K562 (cell line): ENCODE results near the gene SLC7A6OS. TPM values are rescaled to one million over a fixed set of nuclear protein-coding genes. Genes with fewer than 3 reads are reported as not detected.

Experiments used
- ATAC-seq: fragments of 200-7000 bp; cut with Tn5 transposase; 3 replicates; pipeline ENCODE4 v1.9.1; 2020; ENCODE audit warnings: moderate library complexity
- BruUV-seq: library from RNA; stranded (reverse); fragments of 400-500 nt; replicated peaks from 2 replicates; lab custom pipeline; 2021; lab: Mats Ljungman, UMichigan
- CTCF ChIA-PET: fragments of 300-600 bp; formaldehyde crosslinking; extraction: SDS; loops from one replicate; lab custom pipeline; 2021; ENCODE audit warnings: low intra/inter-chr PET ratio; lab: Yijun Ruan, JAX
- POLR2A ChIA-PET: fragments of 300-600, 350-650 bp; sonication (Branson Sonifier 250); formaldehyde crosslinking; extraction: SDS; loops from one replicate; lab custom pipeline; 2021; ENCODE audit warnings: antibody characterized with exemption, inconsistent platforms; lab: Yijun Ruan, JAX
- DNase-seq, 4 experiments: peaks; one replicate each; pipeline versions ENCODE4 v3.0.0 to v3.0.0-alpha.2; 2011 to 2018; ENCODE audit warnings: low spot score in 3 of 4, mixed read lengths in 3 of 4; ENCODE audit errors: extremely low read depth in 1 of 4
- FAIRE-seq: peaks from 2 replicates; lab custom pipeline; 2011; peaks lifted over from hg19 to GRCh38; lab: Jason Lieb, UNC
- H2AFZ ChIP-seq: 2 replicates; pipeline ENCODE4 v1.6.0; 2011; ENCODE audit warnings: low read depth, low read length, control low read depth, inconsistent platforms
- H3K27ac ChIP-seq: fragments of 200-600 bp; 3 replicates; pipeline ENCODE4 v1.8.0; 2011; ENCODE audit warnings: low read depth, mild to moderate bottlenecking, control low read depth, inconsistent platforms, low read length, moderate library complexity, mixed read lengths; ENCODE audit errors: extremely low read depth
- H3K27me3 ChIP-seq, 2 experiments: fragments of 300-600 bp in 1 of 2; 2 replicates in 1 of 2; 3 replicates in 1 of 2; pipeline versions ENCODE4 v1.6.0 to v1.8.0; 2011; ENCODE audit warnings: inconsistent platforms in 2 of 2, low read length in 2 of 2, mild to moderate bottlenecking in 1 of 2, mixed read lengths in 1 of 2, moderate library complexity in 1 of 2; ENCODE audit not compliant: control insufficient read depth in 2 of 2, insufficient read depth in 2 of 2
- H3K36me3 ChIP-seq: fragments of 300-600 bp; 3 replicates; pipeline ENCODE4 v1.8.0; 2011; ENCODE audit warnings: mild to moderate bottlenecking, low read length, inconsistent platforms; ENCODE audit not compliant: control insufficient read depth, insufficient read depth
- H3K4me1 ChIP-seq, 2 experiments: fragments of 200-600 bp in 1 of 2; replicated peaks in 1 of 2; 2 replicates in 1 of 2; 3 replicates in 1 of 2; pipeline versions ENCODE4 v1.5.1 to v1.8.0; 2011; ENCODE audit warnings: inconsistent platforms in 2 of 2, low read length in 2 of 2, mild to moderate bottlenecking in 1 of 2, mixed read lengths in 1 of 2, moderate library complexity in 1 of 2; ENCODE audit not compliant: control insufficient read depth in 2 of 2, insufficient read depth in 2 of 2
- H3K4me2 ChIP-seq: 2 replicates; pipeline ENCODE4 v1.6.1; 2011; ENCODE audit warnings: low read length, control low read depth, inconsistent platforms, mixed read lengths; ENCODE audit not compliant: insufficient read depth
- H3K4me3 ChIP-seq: fragments of 200-600 bp; sonication (generic), shearing (Covaris generic); 2 replicates; pipeline ENCODE4 v1.5.1; 2016; ENCODE audit warnings: control low read depth, inconsistent platforms
- H3K79me2 ChIP-seq: fragments of 200-600 bp; 3 replicates; pipeline ENCODE4 v1.8.0; 2011; ENCODE audit warnings: low read length, inconsistent platforms; ENCODE audit not compliant: control insufficient read depth, insufficient read depth
- H3K9ac ChIP-seq, 2 experiments: 2 replicates each; pipeline versions ENCODE4 v1.6.0 to v1.6.1; 2011; ENCODE audit warnings: low read depth in 2 of 2, low read length in 2 of 2, control low read depth in 1 of 2, inconsistent platforms in 1 of 2, mild to moderate bottlenecking in 1 of 2, mixed read lengths in 1 of 2; ENCODE audit not compliant: insufficient read depth in 1 of 2
- H3K9me1 ChIP-seq: one replicate; pipeline ENCODE4 v1.6.0; 2011; ENCODE audit warnings: inconsistent platforms, mild to moderate bottlenecking, low read length, moderate library complexity; ENCODE audit not compliant: control insufficient read depth, insufficient read depth
- H3K9me3 ChIP-seq: replicated peaks from 2 replicates; pipeline ENCODE4 v1.5.1; 2011; ENCODE audit warnings: low read depth, low read length, inconsistent platforms; ENCODE audit not compliant: control insufficient read depth, insufficient read depth
- H4K20me1 ChIP-seq: replicated peaks from 2 replicates; pipeline ENCODE4 v1.6.1; 2011; ENCODE audit warnings: low read length, inconsistent platforms, mixed read lengths; ENCODE audit not compliant: control insufficient read depth, insufficient read depth
- HOXB6 ChIP-seq: fragments of 250-450 bp; sonication (Bioruptor Pico); IDR thresholded peaks from 2 replicates; pipeline ENCODE4 v1.5.1; 2022; ENCODE audit warnings: mild to moderate bottlenecking, borderline replicate concordance
- ILK ChIP-seq: fragments of 450-650 bp; IDR thresholded peaks from 2 replicates; pipeline ENCODE4 v1.6.1; 2016; ENCODE audit warnings: missing genetic modification characterization, low read depth, mild to moderate bottlenecking, missing compliant biosample characterization, moderate library complexity, borderline replicate concordance
- MTA2 ChIP-seq: fragments of 450-650 bp; IDR thresholded peaks from 2 replicates; pipeline ENCODE4 v1.6.1; 2016; ENCODE audit warnings: low read depth
- MYC ChIP-seq, 2 experiments: fragments of 250-450 bp in 1 of 2; sonication (Bioruptor Pico) in 1 of 2; IDR thresholded peaks; 2 replicates each; pipeline versions ENCODE4 v1.5.1 to v1.6.1; 2012 to 2021; ENCODE audit warnings: low read depth in 2 of 2, borderline replicate concordance in 1 of 2, improper control_type of control experiment in 1 of 2, low read length in 1 of 2, mild to moderate bottlenecking in 1 of 2, moderate library complexity in 1 of 2
- NCOA6 ChIP-seq: fragments of 450-650 bp; IDR thresholded peaks from 2 replicates; pipeline ENCODE4 v1.6.1; 2017; ENCODE audit warnings: mild to moderate bottlenecking
- NCOR1 ChIP-seq: fragments of 450-650 bp; IDR thresholded peaks from 2 replicates; pipeline ENCODE4 v1.6.1; 2016; ENCODE audit warnings: mild to moderate bottlenecking, moderate library complexity
- PML ChIP-seq: IDR thresholded peaks from 2 replicates; pipeline ENCODE4 v1.6.1; 2012; ENCODE audit warnings: low read length, inconsistent platforms
- SLC30A9 ChIP-seq: fragments of 250-450 bp; sonication (Bioruptor Pico); IDR thresholded peaks from 2 replicates; pipeline ENCODE4 v1.8.0; 2022; ENCODE audit warnings: mild to moderate bottlenecking, moderate library complexity
- SNIP1 ChIP-seq: fragments of 450-650 bp; IDR thresholded peaks from 2 replicates; pipeline ENCODE4 v1.7.1; 2017; ENCODE audit warnings: low read depth, mild to moderate bottlenecking
- ZNF431 ChIP-seq: sonication (generic); formaldehyde crosslinking; IDR thresholded peaks from 2 replicates; pipeline ENCODE4 v1.8.0; 2022; ENCODE audit warnings: mild to moderate bottlenecking, missing genetic modification reagents
- ZNF717 ChIP-seq: fragments of 250-450 bp; sonication (Bioruptor Pico); IDR thresholded peaks from 2 replicates; pipeline ENCODE4 v1.5.0; 2021
- WGBS: fragments of 100-300 bp; shearing (Covaris generic); methylation state at CpG from one replicate; pipeline ENCODE4 v1.1.6; 2016; ENCODE audit warnings: low coverage, mixed read lengths; ENCODE audit not compliant: insufficient coverage; ENCODE audit errors: missing lambda C conversion rate; 5-methylcytosine and 5-hydroxymethylcytosine counted together
- in situ Hi-C: fragments of 300-500 bp; cut with MboI; formaldehyde crosslinking; loops from 4 replicates; pipeline ENCODE4 v1.15.0; 2018; ENCODE audit warnings: inconsistent platforms, mixed read lengths
- intact Hi-C: fragments of 100-400 bp; cut with micrococcal nuclease; formaldehyde crosslinking; loops from 2 replicates; pipeline ENCODE4 v1.14.2; 2022
- polyA plus RNA-seq, 8 experiments: library from polyadenylated mRNA; depleted of rRNA in 4 of 8; stranded (reverse) in 5 of 8; unstranded in 3 of 8; fragments of >200 nt; fragmentation: Nextera tagmentation in 2 of 8; fragmentation: Illumina TruSeq in 1 of 8; extraction: Ambion mirVana in 2 of 8; extraction: Trizol in 1 of 8; gene quantifications; 2 replicates each; pipeline versions ENCODE4 v1.2.1 to v1.2.3, GENCODE V29; 2011 to 2014; ENCODE audit warnings: inconsistent platforms in 1 of 8, missing spikeins in 1 of 8
- total RNA-seq, 7 experiments: library from RNA; depleted of rRNA in 6 of 7; stranded (reverse); fragments of >200 nt in 6 of 7; fragmentation: Illumina TruSeq in 2 of 7; extraction: Trizol in 2 of 7; gene quantifications; 2 replicates each; pipeline versions ENCODE4 v1.2.1 to v1.2.3, GENCODE V29; 2011 to 2021; ENCODE audit warnings: low replicate concordance in 1 of 7
- TF ChIP-seq, protein P1 (sequence below): fragments of 450-650 bp; IDR thresholded peaks from 2 replicates; pipeline ENCODE4 v1.6.1; 2016; ENCODE audit warnings: mild to moderate bottlenecking

The SLC7A6OS gene
- total and polyA plus RNA-seq, 9 of the 15 experiments (the other 6 are each of a cell fraction or from before 2014, with no cell fraction given), result 2.7 to 23.6 (median 17.2) TPM

DNA sequence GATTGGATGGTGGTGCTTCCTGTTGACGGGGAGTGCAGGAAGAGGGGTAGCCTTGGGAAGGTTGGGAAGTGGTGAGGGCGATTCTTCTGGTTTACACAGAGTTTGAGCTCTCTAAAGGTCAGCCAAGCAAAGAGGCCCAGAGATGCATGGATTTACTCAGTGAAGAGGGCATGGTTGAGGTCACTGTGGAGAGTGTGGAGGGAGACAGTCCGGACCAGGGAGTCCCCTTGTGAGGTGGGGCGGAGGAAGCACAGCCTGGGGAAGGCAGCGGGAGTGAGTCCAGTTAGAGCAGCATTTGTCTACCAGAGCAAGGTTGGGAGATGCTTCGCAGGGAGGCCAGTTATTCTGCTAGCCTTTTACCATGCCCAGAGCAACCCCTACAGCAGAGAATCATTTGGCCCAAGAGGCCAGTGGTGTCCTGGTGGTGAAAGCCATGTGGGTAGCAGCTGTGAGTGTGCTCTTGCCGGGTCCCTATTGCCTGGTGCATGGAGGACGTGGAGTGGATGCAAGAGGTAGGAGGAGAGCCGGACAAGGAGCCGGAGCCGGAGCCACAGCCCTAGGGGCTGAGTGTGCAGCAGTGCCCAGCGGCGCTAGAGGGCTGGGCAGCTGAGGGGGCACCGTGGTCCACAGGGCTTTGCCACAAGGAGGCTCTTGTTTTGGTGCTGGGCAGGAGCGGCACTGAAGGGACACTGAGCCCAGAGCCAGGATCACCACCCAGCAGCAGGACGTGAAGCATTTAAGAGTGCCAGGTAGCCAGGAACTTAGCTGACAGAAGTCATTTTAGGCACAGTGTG, 27.8 kb upstream of the SLC7A6OS start:
- peaks cover 85% of the 10 kb centered on the region for H3K36me3 ChIP-seq
- POLR2A ChIA-PET, result interaction anchor here (0.5 to 1.4 kb wide), 6 partner anchors 9 to 164 kb away, joined by 3 to 4 read pairs (median 3); no protein-coding TSS in a partner anchor

More for the DNA sequence above, 27.8 kb upstream of the SLC7A6OS start:
- ATAC-seq (no peak), DNase-seq (no peak), FAIRE-seq (no peak)
- H4K20me1 ChIP-seq, result no peaks in the 10 kb centered on the region; the same call in 1 of the 2 replicates
- CTCF ChIA-PET, result no interaction called here
- no TSS peak for BruUV-seq
- no peaks in the 10 kb centered on the region for H3K9me1 ChIP-seq
- H3K4me2 ChIP-seq, result no peak overlapping the region
- H3K27me3 ChIP-seq, result no peaks in the 10 kb centered on the region
- H3K4me3 ChIP-seq, result no peak overlapping the region
- H3K79me2 ChIP-seq, result no peaks in the 10 kb centered on the region
- no peak overlapping the region for H3K9ac ChIP-seq
- no peak overlapping the region for H3K27ac ChIP-seq
- H3K4me1 ChIP-seq, result no peaks in the 10 kb centered on the region
- no peaks in the 10 kb centered on the region for H3K9me3 ChIP-seq
- intact Hi-C loops (no loop called here), in situ Hi-C loops (no loop called here)
- no peak overlapping the region for H2AFZ ChIP-seq
- TF ChIP-seq PML (no peak), ZNF717 (CRISPR knock-in tag) (no peak), ILK (no peak), MTA2 (no peak), NCOA6 (no peak), HOXB6 (no peak), MYC (IDR thresholded peaks at IDR 0.05; ENCODE audit: low read depth, low read length) (no peak), MYC (CRISPR knock-in tag; IDR thresholded peaks at IDR 0.05; ENCODE audit: borderline replicate concordance, low read depth) (no peak), ZNF431 (no peak), SNIP1 (no peak), SLC30A9 (CRISPR knock-in tag) (no peak), NCOR1 (no peak)
- TF ChIP-seq, protein P1, sequence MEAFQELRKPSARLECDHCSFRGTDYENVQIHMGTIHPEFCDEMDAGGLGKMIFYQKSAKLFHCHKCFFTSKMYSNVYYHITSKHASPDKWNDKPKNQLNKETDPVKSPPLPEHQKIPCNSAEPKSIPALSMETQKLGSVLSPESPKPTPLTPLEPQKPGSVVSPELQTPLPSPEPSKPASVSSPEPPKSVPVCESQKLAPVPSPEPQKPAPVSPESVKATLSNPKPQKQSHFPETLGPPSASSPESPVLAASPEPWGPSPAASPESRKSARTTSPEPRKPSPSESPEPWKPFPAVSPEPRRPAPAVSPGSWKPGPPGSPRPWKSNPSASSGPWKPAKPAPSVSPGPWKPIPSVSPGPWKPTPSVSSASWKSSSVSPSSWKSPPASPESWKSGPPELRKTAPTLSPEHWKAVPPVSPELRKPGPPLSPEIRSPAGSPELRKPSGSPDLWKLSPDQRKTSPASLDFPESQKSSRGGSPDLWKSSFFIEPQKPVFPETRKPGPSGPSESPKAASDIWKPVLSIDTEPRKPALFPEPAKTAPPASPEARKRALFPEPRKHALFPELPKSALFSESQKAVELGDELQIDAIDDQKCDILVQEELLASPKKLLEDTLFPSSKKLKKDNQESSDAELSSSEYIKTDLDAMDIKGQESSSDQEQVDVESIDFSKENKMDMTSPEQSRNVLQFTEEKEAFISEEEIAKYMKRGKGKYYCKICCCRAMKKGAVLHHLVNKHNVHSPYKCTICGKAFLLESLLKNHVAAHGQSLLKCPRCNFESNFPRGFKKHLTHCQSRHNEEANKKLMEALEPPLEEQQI, result no peak
- 99% methylated on average over 16 of the region's 16 CpGs for WGBS
